ENCODE measurements around the gene LDLRAD1.
"Not testable (repeated sequence)": the region's sequence is repeated elsewhere in the genome, so short reads cannot be mapped to it uniquely, and the experiment has no call there.

LDLRAD1 gene

GRCh38 chr1:53992085-53992874 is 25.7 kb downstream of the LDLRAD1 start:
- no peak for DNase-seq (ENCODE audit: low read depth in 2 of 2)

GRCh38 chr1:53987880-53988279 is 30.1 kb downstream of the LDLRAD1 start:
- no peak for DNase-seq (ENCODE audit: low read depth in 2 of 2)

GRCh38 chr1:53986458-53986857 is 31.5 kb downstream of the LDLRAD1 start:
- DNase-seq (ENCODE audit: low read depth in 2 of 2): no peak

GRCh38 chr1:53984726-53985125 is 33.3 kb downstream of the LDLRAD1 start:
- no peak for DNase-seq (ENCODE audit: low read depth in 2 of 2)

- DNase-seq (ENCODE audit: low read depth in 2 of 2): no peak
Observed at GRCh38 chr1:53982763-53983104, 35.3 kb downstream of the LDLRAD1 start.

GRCh38 chr1:53982034-53982762 is 35.8 kb downstream of the LDLRAD1 start:
- DNase-seq (ENCODE audit: low read depth in 2 of 2): no peak

- no peak for DNase-seq (ENCODE audit: low read depth in 2 of 2)
Observed at GRCh38 chr1:53981220-53981619, 36.8 kb downstream of the LDLRAD1 start.

GRCh38 chr1:53979712-53980450 is 38.1 kb downstream of the LDLRAD1 start:
- DNase-seq (ENCODE audit: low read depth in 2 of 2): no peak

GRCh38 chr1:53975861-53976260 is 42.1 kb downstream of the LDLRAD1 start:
- DNase-seq (ENCODE audit: low read depth in 2 of 2): no peak

GRCh38 chr1:53971718-53972117 is 46.3 kb downstream of the LDLRAD1 start:
- DNase-seq (ENCODE audit: low read depth in 2 of 2): no peak

- not testable (repeated sequence) for DNase-seq (ENCODE audit: low read depth in 2 of 2)
Observed at GRCh38 chr1:53969323-53969722, 48.7 kb downstream of the LDLRAD1 start.

- no peak for DNase-seq (ENCODE audit: low read depth in 2 of 2)
Observed at GRCh38 chr1:53968125-53968513, 49.9 kb downstream of the LDLRAD1 start.

- no peak for DNase-seq (ENCODE audit: low read depth in 2 of 2)
Observed at GRCh38 chr1:53967409-53968124, 50.4 kb downstream of the LDLRAD1 start.

GRCh38 chr1:53966794-53967193 is 51.2 kb downstream of the LDLRAD1 start:
- no peak for DNase-seq (ENCODE audit: low read depth in 2 of 2)

- DNase-seq (ENCODE audit: low read depth in 2 of 2): no peak
Observed at GRCh38 chr1:53964109-53964508, 53.9 kb downstream of the LDLRAD1 start.

- DNase-seq (ENCODE audit: low read depth in 2 of 2): no peak
Observed at GRCh38 chr1:53963460-53963859, 54.5 kb downstream of the LDLRAD1 start.

- DNase-seq (ENCODE audit: low read depth in 2 of 2): no peak
Observed at GRCh38 chr1:53962395-53962794, 55.6 kb downstream of the LDLRAD1 start.

GRCh38 chr1:53959664-53960250 is 58.2 kb downstream of the LDLRAD1 start:
- DNase-seq (ENCODE audit: low read depth in 2 of 2): no peak

Data from stimulated activated CD4-positive, alpha-beta T cell treated with anti-CD3 and anti-CD28 coated beads, Interleukin-15, amount 100 ng/mL, for 48 hours (primary cell).